GM12878 (cell line): ENCODE data around the gene ZNF808. TPM values are rescaled to one million over a fixed set of nuclear protein-coding genes. Genes with fewer than 3 reads are reported as not detected.

Source experiments
- ATAC-seq: fragments of 200-7000 bp; cut with Tn5 transposase; 3 replicates; pipeline ENCODE4 v1.9.1; 2020; ENCODE audit warnings: mild to moderate bottlenecking, moderate library complexity
- BruUV-seq: library from RNA; stranded (reverse); fragments of 400-500 nt; replicated peaks from 2 replicates; lab custom pipeline; 2021; lab: Mats Ljungman, UMichigan
- CTCF ChIA-PET: fragments of 300-600 bp; sonication (Branson Sonifier 250); formaldehyde crosslinking; extraction: SDS; loops from one replicate; lab custom pipeline; 2021; ENCODE audit warnings: inconsistent platforms; lab: Yijun Ruan, JAX
- POLR2A ChIA-PET: fragments of 350-600 bp; formaldehyde crosslinking; extraction: SDS; loops from one replicate; lab custom pipeline; 2021; ENCODE audit warnings: inconsistent platforms; lab: Charles Lee
- RAD21 ChIA-PET: fragments of 300-600 bp; sonication (Branson Sonifier 250); formaldehyde crosslinking; loops from one replicate; lab custom pipeline; 2023; ENCODE audit warnings: antibody characterized with exemption; ENCODE audit not compliant: unreplicated experiment; lab: Charles Lee
- SMC1A ChIA-PET: fragments of 300-600 bp; sonication (Branson Sonifier 250); formaldehyde crosslinking; loops from one replicate; lab custom pipeline; 2023; ENCODE audit not compliant: unreplicated experiment, uncharacterized antibody; lab: Charles Lee
- DNase-seq: peaks from one replicate; pipeline ENCODE4 v3.0.0-alpha.2; 2011; ENCODE audit warnings: low read depth, low spot score
- FAIRE-seq: peaks from 3 replicates; lab custom pipeline; 2011; peaks lifted over from hg19 to GRCh38; lab: Jason Lieb, UNC
- H2AFZ ChIP-seq: 2 replicates; pipeline ENCODE4 v1.6.0; 2011; ENCODE audit warnings: low read depth, low read length, control low read depth; ENCODE audit not compliant: control insufficient read depth
- H3K27ac ChIP-seq: 2 replicates; pipeline ENCODE4 v1.5.1; 2011; ENCODE audit warnings: control low read depth; ENCODE audit not compliant: control insufficient read depth, insufficient read depth
- H3K27me3 ChIP-seq, 2 experiments: replicated peaks in 1 of 2; 2 replicates each; pipeline versions ENCODE4 v1.6.0 to v1.6.1; 2011; ENCODE audit warnings: low read length in 1 of 2; ENCODE audit not compliant: control insufficient read depth in 2 of 2, insufficient read depth in 2 of 2
- H3K36me3 ChIP-seq, 2 experiments: 2 replicates each; pipeline ENCODE4 v1.5.1; 2011; ENCODE audit warnings: low read length in 1 of 2; ENCODE audit not compliant: control insufficient read depth in 2 of 2, insufficient read depth in 2 of 2
- H3K4me1 ChIP-seq: 2 replicates; pipeline ENCODE4 v1.6.1; 2011; ENCODE audit warnings: mild to moderate bottlenecking, low read length, moderate library complexity, mixed read lengths; ENCODE audit not compliant: control insufficient read depth, insufficient read depth
- H3K4me2 ChIP-seq: 2 replicates; pipeline ENCODE4 v1.6.0; 2011; ENCODE audit warnings: control low read depth; ENCODE audit not compliant: control insufficient read depth, insufficient read depth
- H3K4me3 ChIP-seq: fragments of 200-600 bp; sonication (generic); 2 replicates; pipeline ENCODE4 v1.5.1; 2016
- H3K79me2 ChIP-seq: 2 replicates; pipeline ENCODE4 v1.6.0; 2011; ENCODE audit warnings: low read length; ENCODE audit not compliant: control insufficient read depth, insufficient read depth
- H3K9ac ChIP-seq: 2 replicates; pipeline ENCODE4 v1.8.0; 2011; ENCODE audit warnings: low read length, control low read depth, mixed read lengths; ENCODE audit not compliant: control insufficient read depth, insufficient read depth
- H3K9me3 ChIP-seq: replicated peaks from 3 replicates; pipeline ENCODE4 v1.5.1; 2011; ENCODE audit warnings: mild to moderate bottlenecking, low read length; ENCODE audit not compliant: control insufficient read depth, insufficient read depth
- H4K20me1 ChIP-seq: 2 replicates; pipeline ENCODE4 v1.6.0; 2011; ENCODE audit not compliant: control insufficient read depth, insufficient read depth
- BHLHE40 ChIP-seq, 2 experiments: fragments of 450-650 bp in 1 of 2; IDR thresholded peaks; 2 replicates each; pipeline ENCODE4 v1.6.1; 2011 to 2017; ENCODE audit warnings: low read depth in 2 of 2, borderline replicate concordance in 1 of 2, improper control_type of control experiment in 1 of 2, low read length in 1 of 2, mild to moderate bottlenecking in 1 of 2
- DPF2 ChIP-seq: fragments of 450-650 bp; IDR thresholded peaks from 2 replicates; pipeline ENCODE4 v1.6.1; 2017; ENCODE audit warnings: mild to moderate bottlenecking
- ESRRA ChIP-seq: IDR thresholded peaks from 2 replicates; pipeline ENCODE4 v1.6.1; 2012; ENCODE audit warnings: mild to moderate bottlenecking, low read length, improper control_type of control experiment
- EZH2 ChIP-seq: IDR thresholded peaks from 2 replicates; pipeline ENCODE4 v1.6.1; 2012; ENCODE audit warnings: low read depth, mild to moderate bottlenecking, control low read depth, inconsistent platforms, low read length, borderline replicate concordance; ENCODE audit not compliant: control insufficient read depth
- IKZF1 ChIP-seq: fragments of 450-650 bp; conservative IDR thresholded peaks from 2 replicates; pipeline ENCODE4 v1.6.1; 2017; ENCODE audit warnings: antibody characterized with exemption, mild to moderate bottlenecking
- MEF2B ChIP-seq: fragments of 450-650 bp; IDR thresholded peaks from 2 replicates; pipeline ENCODE4 v1.6.1; 2018; ENCODE audit warnings: mild to moderate bottlenecking, moderate library complexity; ENCODE audit not compliant: partially characterized antibody, poor library complexity, severe bottlenecking
- MTA2 ChIP-seq: fragments of 450-650 bp; IDR thresholded peaks from 2 replicates; pipeline ENCODE4 v1.6.1; 2016; ENCODE audit warnings: low read depth, mild to moderate bottlenecking, moderate library complexity
- MXI1 ChIP-seq: fragments of 150-350 bp; IDR thresholded peaks from 2 replicates; pipeline ENCODE4 v1.6.1; 2011; ENCODE audit warnings: low read depth, mild to moderate bottlenecking, inconsistent platforms, low read length, improper control_type of control experiment
- NFIC ChIP-seq: IDR thresholded peaks from 2 replicates; pipeline ENCODE4 v1.6.1; 2012; ENCODE audit warnings: low read depth, mild to moderate bottlenecking, inconsistent platforms, low read length, moderate library complexity
- NR2C2 ChIP-seq: IDR thresholded peaks from 2 replicates; pipeline ENCODE4 v1.6.1; 2011; ENCODE audit warnings: borderline replicate concordance, low read depth; ENCODE audit not compliant: control insufficient read depth, insufficient read length
- PAX8 ChIP-seq: fragments of 450-650 bp; IDR thresholded peaks from 2 replicates; pipeline ENCODE4 v1.6.1; 2017; ENCODE audit warnings: mild to moderate bottlenecking, moderate library complexity
- ZBED1 ChIP-seq: IDR thresholded peaks from 2 replicates; pipeline ENCODE4 v1.6.1; 2016; ENCODE audit warnings: borderline replicate concordance
- ZNF207 ChIP-seq: fragments of 450-650 bp; IDR thresholded peaks from 2 replicates; pipeline ENCODE4 v1.6.1; 2014; ENCODE audit warnings: antibody characterized with exemption, mild to moderate bottlenecking, borderline replicate concordance
- WGBS: methylation state at CpG from one replicate; pipeline ENCODE4 v1.1.6; 2016; ENCODE audit warnings: low lambda C conversion rate; ENCODE audit not compliant: insufficient replicate concordance, insufficient coverage; ENCODE audit errors: missing lambda C conversion rate; 5-methylcytosine and 5-hydroxymethylcytosine counted together
- in situ Hi-C: fragments of 300-500 bp; cut with MboI; formaldehyde crosslinking; loops from 9 replicates; pipeline ENCODE4 v1.14.3; 2018; ENCODE audit warnings: mixed read lengths
- intact Hi-C: fragments of 100-400 bp; cut with micrococcal nuclease; formaldehyde crosslinking; loops from one replicate; pipeline ENCODE4 v1.14.2; 2022; ENCODE audit not compliant: unreplicated experiment
- polyA plus RNA-seq, 11 experiments: library from polyadenylated mRNA; depleted of rRNA in 4 of 11; unstranded in 6 of 11; stranded (reverse) in 5 of 11; fragments of >200 nt; fragmentation: Nextera tagmentation in 4 of 11; fragmentation: Illumina TruSeq in 1 of 11; extraction: Ambion mirVana in 4 of 11; extraction: Trizol in 1 of 11; gene quantifications; 1 replicate in 1 of 11; 2 replicates in 10 of 11; pipeline versions ENCODE4 v1.2.1 to v1.2.3, GENCODE V29; 2011 to 2016; ENCODE audit warnings: inconsistent platforms in 2 of 11, missing spikeins in 2 of 11, low read depth in 1 of 11
- total RNA-seq, 4 experiments: library from RNA; depleted of rRNA in 3 of 4; stranded (reverse); fragments of >200 nt in 3 of 4; fragmentation: Illumina TruSeq in 1 of 4; extraction: Trizol in 1 of 4; gene quantifications; 2 replicates each; pipeline versions ENCODE4 v1.2.1 to v1.2.3, GENCODE V29; 2013 to 2021
- TF ChIP-seq, protein P1 (sequence below): fragments of 450-650 bp; IDR thresholded peaks from 2 replicates; pipeline ENCODE4 v1.6.1; 2017; ENCODE audit warnings: mild to moderate bottlenecking
- TF ChIP-seq, protein P2 (sequence below): fragments of 450-650 bp; IDR thresholded peaks from 2 replicates; pipeline ENCODE4 v1.6.1; 2017; ENCODE audit warnings: borderline replicate concordance
- TF ChIP-seq, protein P3 (sequence below): fragments of 450-650 bp; IDR thresholded peaks from 2 replicates; pipeline ENCODE4 v1.6.1; 2014; ENCODE audit warnings: mild to moderate bottlenecking
- TF ChIP-seq, protein P4 (sequence below): fragments of 450-650 bp; conservative IDR thresholded peaks from 2 replicates; pipeline ENCODE4 v1.6.1; 2017; ENCODE audit warnings: mild to moderate bottlenecking, moderate library complexity

ZNF808 gene
- total and polyA plus RNA-seq, 10 of the 15 experiments (the other 5 are each of a cell fraction or from before 2014, with no cell fraction given) = 2.1 to 20.2 (median 7.2) TPM

DNA sequence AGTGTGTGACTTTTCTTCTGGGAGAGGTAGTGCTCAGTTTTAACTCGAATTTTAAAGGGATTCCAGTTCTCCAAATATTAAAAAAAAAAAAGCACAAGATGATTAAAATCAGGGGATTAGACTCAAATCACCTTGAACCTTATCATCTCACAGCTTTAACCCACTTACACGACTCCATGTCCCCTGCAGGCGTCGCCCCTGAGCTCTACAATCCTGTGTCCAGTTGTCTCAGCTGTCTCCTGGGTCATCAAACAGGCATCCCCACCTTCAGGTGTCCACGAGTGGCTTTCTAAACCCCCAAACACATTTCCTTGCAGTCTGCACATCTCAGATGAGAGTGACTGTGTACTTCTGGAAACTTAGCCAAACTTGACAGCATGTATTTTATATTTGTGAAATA, 14.1 kb downstream of the ZNF808 start:
- H3K27me3 ChIP-seq = no peaks in the 10 kb centered on the region
- SMC1A ChIA-PET = no interaction called here
- no peaks in the 10 kb centered on the region for H4K20me1 ChIP-seq
- H2AFZ ChIP-seq = no peak overlapping the region
- 0 out of 2 replicates have a peak, but pooled peaks cover 3% of the 10 kb centered on the region for H3K4me1 ChIP-seq
- in situ Hi-C loops = loop anchor here (25.0 kb wide), 1 partner anchor 1154 kb away; the partner anchor contains the start of genes C19orf84 and LIM2
- no peak for ATAC-seq
- H3K27ac ChIP-seq = no peak overlapping the region
- TF ChIP-seq, protein P1, sequence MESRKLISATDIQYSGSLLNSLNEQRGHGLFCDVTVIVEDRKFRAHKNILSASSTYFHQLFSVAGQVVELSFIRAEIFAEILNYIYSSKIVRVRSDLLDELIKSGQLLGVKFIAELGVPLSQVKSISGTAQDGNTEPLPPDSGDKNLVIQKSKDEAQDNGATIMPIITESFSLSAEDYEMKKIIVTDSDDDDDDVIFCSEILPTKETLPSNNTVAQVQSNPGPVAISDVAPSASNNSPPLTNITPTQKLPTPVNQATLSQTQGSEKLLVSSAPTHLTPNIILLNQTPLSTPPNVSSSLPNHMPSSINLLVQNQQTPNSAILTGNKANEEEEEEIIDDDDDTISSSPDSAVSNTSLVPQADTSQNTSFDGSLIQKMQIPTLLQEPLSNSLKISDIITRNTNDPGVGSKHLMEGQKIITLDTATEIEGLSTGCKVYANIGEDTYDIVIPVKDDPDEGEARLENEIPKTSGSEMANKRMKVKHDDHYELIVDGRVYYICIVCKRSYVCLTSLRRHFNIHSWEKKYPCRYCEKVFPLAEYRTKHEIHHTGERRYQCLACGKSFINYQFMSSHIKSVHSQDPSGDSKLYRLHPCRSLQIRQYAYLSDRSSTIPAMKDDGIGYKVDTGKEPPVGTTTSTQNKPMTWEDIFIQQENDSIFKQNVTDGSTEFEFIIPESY = no peak
- TF ChIP-seq ESRRA (no peak), ZBED1 (no peak), PAX8 (no peak), NFIC (no peak), NR2C2 (no peak), EZH2 (no peak), MTA2 (no peak), IKZF1 (no peak), MXI1 (no peak), MEF2B (no peak), BHLHE40 (IDR thresholded peaks at IDR 0.05; ENCODE audit: borderline replicate concordance in 1 of 2, low read depth in 2 of 2, low read length in 1 of 2) (no peak), ZNF207 (no peak), DPF2 (no peak)
- TF ChIP-seq, protein P2, sequence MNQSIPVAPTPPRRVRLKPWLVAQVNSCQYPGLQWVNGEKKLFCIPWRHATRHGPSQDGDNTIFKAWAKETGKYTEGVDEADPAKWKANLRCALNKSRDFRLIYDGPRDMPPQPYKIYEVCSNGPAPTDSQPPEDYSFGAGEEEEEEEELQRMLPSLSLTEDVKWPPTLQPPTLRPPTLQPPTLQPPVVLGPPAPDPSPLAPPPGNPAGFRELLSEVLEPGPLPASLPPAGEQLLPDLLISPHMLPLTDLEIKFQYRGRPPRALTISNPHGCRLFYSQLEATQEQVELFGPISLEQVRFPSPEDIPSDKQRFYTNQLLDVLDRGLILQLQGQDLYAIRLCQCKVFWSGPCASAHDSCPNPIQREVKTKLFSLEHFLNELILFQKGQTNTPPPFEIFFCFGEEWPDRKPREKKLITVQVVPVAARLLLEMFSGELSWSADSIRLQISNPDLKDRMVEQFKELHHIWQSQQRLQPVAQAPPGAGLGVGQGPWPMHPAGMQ = no peak
- TF ChIP-seq, protein P3, sequence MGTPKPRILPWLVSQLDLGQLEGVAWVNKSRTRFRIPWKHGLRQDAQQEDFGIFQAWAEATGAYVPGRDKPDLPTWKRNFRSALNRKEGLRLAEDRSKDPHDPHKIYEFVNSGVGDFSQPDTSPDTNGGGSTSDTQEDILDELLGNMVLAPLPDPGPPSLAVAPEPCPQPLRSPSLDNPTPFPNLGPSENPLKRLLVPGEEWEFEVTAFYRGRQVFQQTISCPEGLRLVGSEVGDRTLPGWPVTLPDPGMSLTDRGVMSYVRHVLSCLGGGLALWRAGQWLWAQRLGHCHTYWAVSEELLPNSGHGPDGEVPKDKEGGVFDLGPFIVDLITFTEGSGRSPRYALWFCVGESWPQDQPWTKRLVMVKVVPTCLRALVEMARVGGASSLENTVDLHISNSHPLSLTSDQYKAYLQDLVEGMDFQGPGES = no peak
- TF ChIP-seq, protein P4, sequence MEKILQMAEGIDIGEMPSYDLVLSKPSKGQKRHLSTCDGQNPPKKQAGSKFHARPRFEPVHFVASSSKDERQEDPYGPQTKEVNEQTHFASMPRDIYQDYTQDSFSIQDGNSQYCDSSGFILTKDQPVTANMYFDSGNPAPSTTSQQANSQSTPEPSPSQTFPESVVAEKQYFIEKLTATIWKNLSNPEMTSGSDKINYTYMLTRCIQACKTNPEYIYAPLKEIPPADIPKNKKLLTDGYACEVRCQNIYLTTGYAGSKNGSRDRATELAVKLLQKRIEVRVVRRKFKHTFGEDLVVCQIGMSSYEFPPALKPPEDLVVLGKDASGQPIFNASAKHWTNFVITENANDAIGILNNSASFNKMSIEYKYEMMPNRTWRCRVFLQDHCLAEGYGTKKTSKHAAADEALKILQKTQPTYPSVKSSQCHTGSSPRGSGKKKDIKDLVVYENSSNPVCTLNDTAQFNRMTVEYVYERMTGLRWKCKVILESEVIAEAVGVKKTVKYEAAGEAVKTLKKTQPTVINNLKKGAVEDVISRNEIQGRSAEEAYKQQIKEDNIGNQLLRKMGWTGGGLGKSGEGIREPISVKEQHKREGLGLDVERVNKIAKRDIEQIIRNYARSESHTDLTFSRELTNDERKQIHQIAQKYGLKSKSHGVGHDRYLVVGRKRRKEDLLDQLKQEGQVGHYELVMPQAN = no peak
- TF ChIP-seq, all 136 proteins: peak for 0
- intact Hi-C loops = no loop called here
- DNase-seq (no peak), FAIRE-seq (no peak)
- ChIA-PET POLR2A (no interaction called here), CTCF (interaction anchor here (0.6 kb wide), 1 partner anchor 166 kb away, joined by 3 read pairs; no protein-coding TSS in a partner anchor), RAD21 (interaction anchor here (0.6 kb wide), 1 partner anchor 396 kb away, joined by 3 read pairs; no protein-coding TSS in a partner anchor)
- BruUV-seq = no TSS peak
- no peak overlapping the region for H3K9ac ChIP-seq
- H3K36me3 ChIP-seq = peaks cover 9 to 26% of the 10 kb centered on the region in 2 experiments
- peaks cover 27% of the 10 kb centered on the region; the same call in 2 of the 3 replicates for H3K9me3 ChIP-seq
- no peak overlapping the region for H3K4me3 ChIP-seq
- 86% methylated on average over 5 of the region's 5 CpGs for WGBS
- H3K4me2 ChIP-seq = no peak overlapping the region
- peaks cover 2% of the 10 kb centered on the region for H3K79me2 ChIP-seq
